NCI-H446 treated with DMSO at 0.1 percent for 48 hours (cell line): ENCODE measurements around the gene QRFPR.
A peak's percentile ranks its signal among the peaks of the same experiment; 100 is the strongest.
"Not testable (repeated sequence)": the region's sequence is repeated elsewhere in the genome, so short reads cannot be mapped to it uniquely, and the experiment has no call there.

Experiments
- DNase-seq: peaks from one replicate; lab custom pipeline; 2025; lab: John Stamatoyannopoulos, UW

The QRFPR gene

DNA sequence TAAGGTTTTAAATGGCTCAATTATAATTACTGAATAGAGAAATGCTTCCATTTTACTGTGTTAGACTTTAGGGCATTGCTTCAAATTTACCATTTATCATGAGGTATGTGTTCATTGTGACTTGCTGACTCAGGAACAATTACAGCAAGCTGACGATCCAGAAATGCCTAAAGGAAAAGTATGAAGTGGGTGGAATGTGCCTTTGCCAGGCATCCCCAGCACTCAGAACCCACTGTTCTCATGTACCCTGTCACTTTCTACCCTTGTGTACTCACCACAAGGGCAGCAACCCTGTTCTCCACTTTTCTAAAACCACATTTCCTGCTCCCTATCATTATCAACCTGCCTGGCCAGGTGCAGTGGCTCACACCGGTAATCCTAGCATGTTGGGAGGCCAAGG lies 41.5 kb downstream of the QRFPR start:
- DNase-seq = no peak

DNA sequence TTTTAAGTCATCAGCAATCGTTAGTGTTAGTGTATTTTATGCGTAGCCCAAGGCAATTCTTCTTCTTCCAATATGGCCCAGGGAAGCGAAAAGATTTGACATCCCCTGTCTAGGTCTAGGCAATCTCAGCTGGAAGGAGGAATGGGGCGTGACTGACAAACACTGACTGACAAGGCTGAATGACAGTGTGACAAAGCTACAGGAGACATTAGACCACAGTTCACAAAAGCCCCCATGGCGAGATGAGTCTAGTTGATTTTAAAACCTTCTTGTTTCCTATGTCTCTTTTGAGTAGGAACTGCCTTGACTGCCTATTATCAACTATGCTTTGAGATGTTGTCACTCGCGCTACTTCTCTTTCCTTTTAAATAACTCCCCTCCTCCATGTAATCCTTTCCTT lies 42.3 kb downstream of the QRFPR start:
- DNase-seq = no peak

DNA sequence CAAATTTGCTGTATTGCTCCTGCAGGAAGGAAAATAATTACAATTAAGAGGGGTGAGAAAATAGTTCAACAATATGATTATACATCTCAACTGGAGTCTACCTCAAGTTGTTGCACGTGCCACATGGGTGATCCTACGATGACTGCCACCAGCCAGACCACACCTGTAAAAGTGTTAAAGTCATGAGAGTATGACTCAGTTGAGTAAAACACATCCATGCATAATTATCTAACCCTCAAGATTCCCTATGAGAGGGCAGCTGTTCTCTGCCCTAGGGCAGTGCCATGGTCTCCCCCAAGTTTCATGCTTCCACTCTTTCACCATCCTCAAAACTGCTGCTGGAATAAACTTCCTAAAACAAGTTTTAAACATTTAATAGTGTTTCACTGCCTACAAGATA lies 44.1 kb downstream of the QRFPR start:
- no peak for DNase-seq

- no peak for DNase-seq
Observed at GRCh38 chr4:121330180-121330665, 50.6 kb downstream of the QRFPR start.

DNA sequence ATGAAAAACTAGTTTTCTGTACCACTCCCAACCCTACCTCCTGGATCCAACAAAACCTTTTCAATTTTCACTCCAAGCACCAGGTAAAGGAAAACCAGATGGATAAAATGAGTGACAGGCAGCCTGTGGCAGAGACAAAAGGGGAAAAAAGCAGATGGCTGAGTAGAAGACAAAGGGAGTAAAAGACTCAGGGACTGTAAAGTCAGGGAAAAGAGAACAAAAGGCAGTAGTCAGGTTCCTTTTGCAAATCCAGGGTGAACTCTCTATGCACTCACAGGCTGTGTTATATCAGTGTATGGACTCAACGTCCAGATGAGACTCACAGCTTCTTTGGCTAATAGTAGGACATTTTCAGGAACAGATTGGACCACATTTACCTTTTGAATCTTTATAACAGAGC lies 54.2 kb downstream of the QRFPR start:
- DNase-seq = no peak

- no peak for DNase-seq
Observed at GRCh38 chr4:121324331-121324730, 56.5 kb downstream of the QRFPR start.

GRCh38 chr4:121321466-121321865 lies 59.4 kb downstream of the QRFPR start:
- DNase-seq = peak; percentile 68

GRCh38 chr4:121316091-121316490 lies 64.7 kb downstream of the QRFPR start:
- DNase-seq = no peak

DNA sequence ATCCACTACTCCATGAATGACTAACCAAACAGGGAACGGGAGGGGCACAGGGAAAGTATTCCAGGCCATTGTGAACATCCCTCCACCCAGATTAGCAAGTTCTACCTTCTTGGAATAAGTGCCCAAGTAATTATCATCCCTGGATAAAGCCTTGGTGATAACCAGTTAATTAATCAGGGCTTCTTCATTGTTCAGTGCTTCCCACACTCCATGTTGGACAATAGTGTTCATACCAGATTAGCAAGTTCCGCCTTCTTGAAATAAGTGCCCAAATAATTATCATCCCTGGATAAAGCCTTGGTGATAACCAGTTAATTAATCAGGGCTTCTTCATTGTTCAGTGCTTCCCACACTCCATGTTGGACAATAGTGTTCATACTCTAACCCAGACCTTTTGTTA lies 67.4 kb downstream of the QRFPR start:
- not testable (repeated sequence) for DNase-seq

DNA sequence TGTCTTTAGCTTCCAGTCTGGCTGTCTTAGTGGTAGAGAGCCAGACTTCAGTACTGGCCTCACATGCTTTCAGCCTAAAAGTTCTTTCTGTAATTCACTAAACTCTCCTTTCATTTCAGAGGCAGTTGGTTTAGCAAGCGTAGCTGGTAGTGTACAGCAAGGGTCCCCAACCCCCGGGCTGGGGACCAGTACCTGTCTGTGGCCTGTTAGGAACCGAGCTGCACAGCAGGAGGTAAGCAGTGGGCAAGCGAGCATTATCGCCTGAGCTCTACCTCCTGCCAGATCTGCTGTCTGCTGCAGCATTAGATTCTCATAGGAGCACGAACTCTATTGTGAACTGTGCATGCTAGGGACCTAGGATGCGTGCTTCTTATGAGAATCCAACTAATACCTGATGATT lies 72.0 kb downstream of the QRFPR start:
- no peak for DNase-seq

GRCh38 chr4:121308328-121308663 lies 72.5 kb downstream of the QRFPR start:
- no peak for DNase-seq

- peak; percentile 18 for DNase-seq
Observed at GRCh38 chr4:121307445-121308327, 73.1 kb downstream of the QRFPR start.

DNA sequence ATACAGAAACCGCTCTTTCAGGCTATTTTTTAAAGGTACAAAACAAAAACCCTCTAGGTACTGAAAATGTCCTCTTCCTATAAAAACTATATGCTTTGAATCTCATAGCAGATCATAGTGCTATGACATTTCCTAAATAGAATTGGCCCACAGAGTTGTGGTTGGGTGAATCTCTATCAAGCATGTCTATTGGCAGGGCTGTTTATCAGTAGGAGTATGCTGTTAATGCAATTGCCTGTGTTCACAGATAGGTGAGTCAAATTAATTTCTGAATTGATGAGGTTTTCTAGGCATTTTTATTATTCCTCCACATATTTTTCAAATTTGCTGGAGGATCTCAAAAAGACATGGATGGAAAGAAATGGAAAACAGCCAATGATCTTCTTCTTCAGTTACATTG lies 73.9 kb downstream of the QRFPR start:
- no peak for DNase-seq

DNA sequence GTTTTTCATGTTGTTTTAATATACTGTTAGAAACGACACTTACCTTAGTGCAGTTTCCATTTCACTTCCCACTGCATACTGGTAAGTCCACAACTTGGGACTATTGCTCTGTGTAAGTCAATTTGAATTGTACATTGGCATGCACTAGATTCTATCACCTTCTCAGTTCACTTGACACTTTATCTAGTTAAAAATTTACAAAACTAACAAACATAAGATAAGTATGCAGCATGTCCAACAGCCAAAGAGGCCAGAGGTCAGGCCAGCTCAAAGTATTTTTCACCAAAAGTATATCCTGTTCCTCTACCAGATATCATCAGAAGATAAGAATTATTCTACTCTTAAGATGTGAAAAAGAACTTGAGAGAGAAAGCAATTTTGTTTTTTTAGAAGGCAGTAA lies 75.9 kb downstream of the QRFPR start:
- DNase-seq = no peak

DNA sequence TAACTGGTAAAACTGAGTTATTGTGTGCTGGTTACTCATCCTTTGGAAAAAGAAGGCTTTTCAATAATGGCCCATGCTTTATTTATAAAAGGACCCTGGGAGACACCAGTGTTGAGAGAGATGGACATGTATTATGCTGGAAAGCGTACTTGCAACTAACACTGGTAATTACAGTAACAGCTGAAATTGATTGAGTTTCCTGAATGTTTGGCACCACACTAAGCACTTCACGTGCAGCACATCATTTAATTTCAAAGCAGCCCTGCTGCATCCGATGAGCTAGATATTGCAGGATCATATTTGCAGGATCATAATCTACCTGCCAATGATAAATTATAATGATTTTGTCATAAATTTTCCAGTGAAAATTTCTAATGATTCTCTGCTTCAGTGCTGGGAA lies 81.5 kb downstream of the QRFPR start:
- no peak for DNase-seq

DNA sequence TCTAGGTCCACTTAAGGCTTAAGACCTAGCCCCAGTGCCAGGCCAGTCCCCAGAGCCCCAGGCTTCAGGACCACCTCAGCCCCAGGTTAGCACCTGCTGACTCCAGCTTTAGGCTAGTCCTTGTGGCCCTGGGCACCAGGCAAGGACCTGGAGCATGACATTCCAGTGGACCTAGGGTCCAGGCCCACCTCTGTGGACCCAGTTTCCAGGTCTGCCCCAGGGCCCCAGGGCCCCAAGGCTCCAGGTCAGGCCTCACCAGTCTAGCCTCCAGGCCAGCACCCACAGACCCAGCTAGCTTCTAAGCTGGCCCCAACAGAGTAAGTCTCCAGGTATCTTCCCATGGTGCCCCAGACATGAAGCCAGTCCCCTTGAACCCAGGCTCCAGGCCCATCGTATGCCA lies 97.5 kb downstream of the QRFPR start:
- DNase-seq = no peak

GRCh38 chr4:121280425-121280824 lies 100.4 kb downstream of the QRFPR start:
- DNase-seq = no peak

DNA sequence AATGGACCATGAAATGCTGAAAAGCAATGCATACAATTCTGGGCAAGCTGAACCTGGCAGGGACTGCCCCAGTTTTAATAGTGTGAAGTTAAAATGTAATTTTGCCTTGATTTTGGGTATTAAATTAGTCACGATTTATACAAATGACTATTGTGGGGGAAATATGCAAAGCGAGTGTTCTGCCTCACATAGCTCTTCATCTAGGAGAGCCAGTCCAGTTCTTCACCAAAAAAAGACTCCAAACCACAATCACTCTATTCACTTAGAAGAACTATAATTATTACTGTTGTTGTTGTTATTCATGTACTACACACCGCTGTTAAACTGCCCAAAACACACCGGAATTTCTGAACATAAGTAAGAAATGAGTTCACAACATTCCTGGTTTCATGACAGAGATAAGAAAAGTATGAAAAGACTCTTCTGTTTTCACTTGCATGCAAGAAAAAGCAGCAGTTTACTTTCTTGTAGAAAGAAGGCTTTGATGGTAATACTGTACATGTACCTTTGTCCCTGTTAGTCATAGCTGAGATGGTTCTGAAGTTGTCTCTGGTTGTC lies 101.9 kb downstream of the QRFPR start:
- DNase-seq = no peak
